ENCODE results near the gene B4GALT2.

DNA sequence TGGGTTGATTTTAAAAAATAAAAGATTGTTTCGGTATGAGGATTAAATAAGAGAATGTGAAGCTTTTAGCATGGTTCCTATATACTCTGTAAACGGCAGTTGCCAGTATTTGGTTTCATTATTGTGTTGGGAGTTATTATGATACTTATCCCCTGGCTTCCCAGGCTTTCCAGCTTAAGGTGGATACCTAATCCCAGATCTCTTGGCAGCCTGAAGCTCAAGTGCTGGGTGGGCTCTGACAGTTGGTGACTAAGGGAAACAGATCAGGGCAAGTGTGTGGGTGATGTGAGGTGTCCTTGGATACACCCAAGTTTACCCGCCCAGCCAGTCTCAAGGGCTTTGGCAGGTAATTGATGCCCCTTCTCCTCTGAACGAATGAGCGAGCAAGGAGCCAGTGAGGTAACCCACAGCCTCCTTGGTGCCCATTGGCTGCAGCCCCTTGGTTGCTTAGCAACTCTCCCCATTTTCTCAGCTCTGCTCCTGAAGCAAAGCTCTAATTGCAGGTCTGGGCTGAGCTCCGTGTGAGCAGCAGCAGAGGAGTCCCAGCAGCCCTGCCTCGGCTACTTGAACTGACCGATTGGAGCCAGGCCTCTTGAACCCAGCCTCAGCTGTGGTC lies 26.2 kb upstream of the B4GALT2 start:
- no peak for TF ChIP-seq EZH2 (optimal IDR thresholded peaks at IDR 0.05; ENCODE audit: low read depth, low read length)
- TF ChIP-seq, protein P1, sequence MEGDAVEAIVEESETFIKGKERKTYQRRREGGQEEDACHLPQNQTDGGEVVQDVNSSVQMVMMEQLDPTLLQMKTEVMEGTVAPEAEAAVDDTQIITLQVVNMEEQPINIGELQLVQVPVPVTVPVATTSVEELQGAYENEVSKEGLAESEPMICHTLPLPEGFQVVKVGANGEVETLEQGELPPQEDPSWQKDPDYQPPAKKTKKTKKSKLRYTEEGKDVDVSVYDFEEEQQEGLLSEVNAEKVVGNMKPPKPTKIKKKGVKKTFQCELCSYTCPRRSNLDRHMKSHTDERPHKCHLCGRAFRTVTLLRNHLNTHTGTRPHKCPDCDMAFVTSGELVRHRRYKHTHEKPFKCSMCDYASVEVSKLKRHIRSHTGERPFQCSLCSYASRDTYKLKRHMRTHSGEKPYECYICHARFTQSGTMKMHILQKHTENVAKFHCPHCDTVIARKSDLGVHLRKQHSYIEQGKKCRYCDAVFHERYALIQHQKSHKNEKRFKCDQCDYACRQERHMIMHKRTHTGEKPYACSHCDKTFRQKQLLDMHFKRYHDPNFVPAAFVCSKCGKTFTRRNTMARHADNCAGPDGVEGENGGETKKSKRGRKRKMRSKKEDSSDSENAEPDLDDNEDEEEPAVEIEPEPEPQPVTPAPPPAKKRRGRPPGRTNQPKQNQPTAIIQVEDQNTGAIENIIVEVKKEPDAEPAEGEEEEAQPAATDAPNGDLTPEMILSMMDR (IDR thresholded peaks at IDR 0.05; ENCODE audit: low read length), result no peak

All from MM.1S (cell line).